ENCODE data around the gene SEL1L.
"Not testable (repeated sequence)": the region's sequence is repeated elsewhere in the genome, so short reads cannot be mapped to it uniquely, and the experiment has no call there.

Gene SEL1L

GRCh38 chr14:81446279-81447007 lies 87.2 kb downstream of the SEL1L start:
- no peak for DNase-seq

DNA sequence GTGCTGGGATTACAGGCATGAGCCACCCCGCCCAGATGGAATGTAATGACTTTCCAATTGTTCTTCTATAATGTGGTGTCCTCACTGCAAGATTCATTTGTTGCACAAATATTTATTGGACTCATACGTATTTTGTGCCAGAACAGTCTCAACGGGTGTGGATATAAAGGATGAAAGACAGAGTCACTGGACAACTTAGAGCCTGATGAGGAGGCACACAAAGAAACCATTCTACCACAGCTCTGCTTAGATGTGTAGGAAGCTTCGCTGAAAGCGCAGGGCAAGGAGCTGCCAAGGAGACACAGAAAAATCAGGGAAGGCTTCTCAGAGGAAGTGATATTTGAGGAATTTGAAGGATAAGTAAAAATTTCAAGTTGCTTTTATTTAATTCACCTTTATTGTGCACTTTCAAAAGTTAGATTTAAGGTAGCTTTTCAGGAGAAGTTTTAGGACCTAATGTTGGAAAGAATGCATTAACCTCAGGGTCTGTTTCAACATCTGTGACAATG lies 92.0 kb downstream of the SEL1L start:
- no peak for DNase-seq

DNA sequence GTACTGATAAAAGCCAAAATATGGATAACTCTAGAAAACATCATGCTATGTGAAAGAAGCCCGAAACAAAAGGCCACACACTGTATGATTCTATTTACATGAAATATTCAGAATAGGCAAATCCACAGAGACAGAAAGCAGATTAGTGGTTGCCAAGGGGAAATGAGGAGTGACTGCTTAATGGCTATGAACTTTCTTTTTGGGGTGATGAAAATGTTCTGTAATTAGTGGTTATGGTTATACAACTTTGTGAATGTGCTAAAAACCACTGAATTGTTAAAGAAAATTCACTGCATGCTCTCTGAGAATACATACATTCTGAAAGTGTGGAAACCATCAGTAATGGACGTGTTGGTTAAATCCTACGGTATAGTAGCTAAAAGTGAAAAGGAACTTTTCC lies 93.6 kb downstream of the SEL1L start:
- DNase-seq = no peak

DNA sequence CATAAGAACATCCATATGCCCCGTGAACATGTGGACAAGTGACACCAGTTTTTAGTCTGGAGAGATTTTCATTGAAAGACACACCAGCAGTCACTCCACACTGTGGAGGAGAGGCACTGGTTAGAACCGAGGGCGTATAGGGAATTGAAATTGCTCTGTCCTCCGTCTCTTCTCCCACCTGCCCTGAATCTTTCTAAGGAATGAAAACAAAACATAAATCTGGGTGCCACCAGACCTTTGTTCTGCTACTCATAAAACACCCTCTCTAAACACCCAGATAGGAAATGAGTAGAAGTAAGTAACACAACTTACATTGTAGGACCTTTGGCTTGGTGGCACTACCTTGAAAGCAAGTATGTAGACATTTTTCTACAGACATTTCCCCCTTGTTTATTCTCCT lies 96.4 kb downstream of the SEL1L start:
- no peak for DNase-seq

GRCh38 chr14:81436296-81437138 lies 97.1 kb downstream of the SEL1L start:
- DNase-seq = peak; percentile 68

DNA sequence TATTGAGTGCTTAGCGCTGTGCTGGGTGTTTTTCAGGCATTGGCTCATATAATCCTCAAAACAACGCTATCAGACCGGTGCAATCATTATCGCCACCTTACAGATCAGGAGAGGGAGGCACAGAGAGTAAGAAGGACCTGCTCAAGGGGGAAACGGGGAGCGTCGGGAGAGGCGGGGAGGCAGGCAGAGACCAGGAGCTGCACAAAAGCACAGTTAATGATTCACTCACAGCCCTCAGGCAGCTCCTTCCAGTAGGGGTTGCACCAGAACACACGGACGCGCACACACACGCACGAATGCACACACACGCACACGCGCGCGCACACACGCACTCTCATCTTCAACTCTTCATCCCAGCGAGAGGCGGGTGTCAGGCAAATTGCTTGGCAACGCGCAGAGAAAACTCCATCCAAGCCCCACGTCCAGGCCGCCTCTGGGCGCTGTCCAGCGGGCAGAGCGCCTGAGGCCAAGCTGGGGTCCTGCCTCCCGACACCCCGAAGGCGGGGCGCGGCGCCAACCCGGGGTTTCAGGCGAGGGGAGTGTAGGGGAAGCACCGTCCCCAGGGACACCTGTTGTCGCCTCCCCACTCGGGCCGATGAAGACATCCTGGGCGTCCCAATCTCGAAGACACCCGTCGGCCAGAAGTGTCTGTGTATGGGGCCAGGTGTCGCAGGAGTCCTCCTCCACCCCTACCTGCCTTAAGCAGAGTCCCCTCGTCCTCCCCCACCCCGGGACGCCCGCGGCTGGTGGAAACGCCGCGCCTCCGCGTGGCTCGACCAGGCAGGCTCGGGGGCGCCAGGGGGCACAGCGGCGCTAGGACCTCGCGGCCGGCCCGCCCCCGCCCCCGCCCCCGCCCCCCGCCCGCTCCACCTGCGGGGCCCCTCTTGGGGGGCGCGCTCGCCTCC lies 98.0 kb downstream of the SEL1L start:
- DNase-seq = peak; percentile 57

DNA sequence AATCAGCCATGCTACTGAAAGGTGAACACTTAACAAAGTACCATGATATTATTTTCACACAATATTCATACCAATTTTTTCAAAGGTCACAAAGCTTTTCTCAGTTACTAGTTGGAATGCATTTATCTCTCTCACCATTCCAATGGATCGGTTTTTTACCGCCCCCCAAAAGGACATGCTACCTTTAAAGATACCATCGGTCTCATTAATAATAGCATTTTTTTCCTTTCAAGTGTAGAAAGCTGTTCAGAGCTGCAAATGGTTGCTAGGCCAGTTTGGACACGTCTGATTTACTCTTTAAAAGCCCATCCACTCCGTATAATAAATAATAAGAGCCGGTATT lies 98.6 kb downstream of the SEL1L start:
- DNase-seq = no peak

DNA sequence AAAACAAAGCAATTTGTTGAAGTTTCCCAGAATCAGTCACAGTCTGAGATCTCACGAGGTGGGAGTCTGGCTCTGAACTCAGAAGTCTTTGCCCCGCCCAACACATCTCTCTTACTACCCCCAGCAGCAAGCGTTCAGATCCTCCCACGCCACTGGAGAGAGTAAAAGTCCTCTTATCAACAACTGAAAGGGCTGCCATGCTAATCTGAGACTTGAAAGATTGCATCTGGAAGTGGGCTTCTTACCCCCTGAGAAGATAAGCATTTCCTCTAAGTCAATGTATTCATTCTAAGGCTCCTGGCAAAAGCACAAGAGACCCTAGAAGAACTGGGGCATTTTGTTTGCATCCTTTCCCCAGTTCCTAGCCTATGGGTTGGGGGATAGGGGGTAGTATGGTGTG lies 99.4 kb downstream of the SEL1L start:
- DNase-seq = no peak

DNA sequence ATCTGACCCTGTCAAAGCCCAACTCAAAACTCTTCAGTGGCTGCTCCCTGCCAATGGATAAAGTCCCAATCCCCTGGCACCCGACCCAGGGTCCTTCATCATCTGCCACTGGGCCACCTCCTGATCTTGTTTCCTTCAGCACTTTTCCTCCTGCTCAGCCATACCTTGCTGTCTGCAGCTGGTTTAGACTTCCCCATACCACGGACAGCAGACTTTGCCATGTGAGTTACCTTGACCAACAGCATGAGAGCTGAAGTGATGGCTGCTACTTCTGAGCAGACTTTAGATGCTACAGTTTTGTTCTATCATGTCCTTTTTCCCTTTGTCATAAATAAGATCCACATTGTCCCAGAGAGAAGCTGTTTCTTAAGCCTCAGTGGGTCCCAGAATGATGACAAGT lies 100.3 kb downstream of the SEL1L start:
- no peak for DNase-seq

- DNase-seq = no peak
Measured at GRCh38 chr14:81432219-81432661, 101.4 kb downstream of the SEL1L start.

- DNase-seq = no peak
Measured at GRCh38 chr14:81430235-81430634, 103.4 kb downstream of the SEL1L start.

DNA sequence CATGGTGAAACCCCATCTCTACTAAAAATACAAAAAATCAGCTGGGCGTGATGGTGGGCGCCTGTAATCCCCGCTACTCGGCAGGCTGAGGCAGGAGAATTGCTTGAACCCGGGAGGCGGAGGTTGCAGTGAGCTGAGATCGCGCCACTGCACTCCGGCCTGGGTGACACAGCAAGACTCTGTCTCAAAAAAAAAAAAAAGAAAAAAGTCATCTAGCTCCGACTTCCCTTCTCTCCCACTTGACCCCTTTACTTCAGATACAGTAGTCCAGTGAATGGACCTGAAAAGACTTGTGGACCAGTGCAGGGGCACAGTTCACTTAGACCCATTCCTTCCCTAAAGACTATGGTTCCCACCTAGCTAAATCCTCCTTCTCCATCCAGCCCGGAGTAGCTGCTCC lies 103.9 kb downstream of the SEL1L start:
- DNase-seq = not testable (repeated sequence)

DNA sequence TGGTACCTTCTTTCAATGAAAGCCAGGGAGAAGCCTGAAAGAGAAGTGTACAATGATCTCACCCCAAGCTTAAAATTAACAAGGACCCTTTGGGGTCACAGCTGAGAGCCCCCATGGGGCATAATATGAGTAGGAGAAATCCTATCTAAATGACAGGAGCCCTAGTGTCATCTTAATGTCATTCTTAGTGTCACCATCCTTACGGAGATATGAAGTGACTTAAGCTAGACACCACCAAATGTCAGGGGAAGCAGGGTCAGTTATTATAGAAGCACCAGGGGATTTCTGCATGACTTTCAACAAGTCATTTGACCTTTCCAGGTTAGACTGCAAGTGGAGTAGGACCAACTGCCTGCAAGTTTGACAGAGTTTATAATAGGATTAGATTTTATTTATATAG lies 104.6 kb downstream of the SEL1L start:
- no peak for DNase-seq

- DNase-seq = no peak
Measured at GRCh38 chr14:81427348-81428058, 106.2 kb downstream of the SEL1L start.

DNA sequence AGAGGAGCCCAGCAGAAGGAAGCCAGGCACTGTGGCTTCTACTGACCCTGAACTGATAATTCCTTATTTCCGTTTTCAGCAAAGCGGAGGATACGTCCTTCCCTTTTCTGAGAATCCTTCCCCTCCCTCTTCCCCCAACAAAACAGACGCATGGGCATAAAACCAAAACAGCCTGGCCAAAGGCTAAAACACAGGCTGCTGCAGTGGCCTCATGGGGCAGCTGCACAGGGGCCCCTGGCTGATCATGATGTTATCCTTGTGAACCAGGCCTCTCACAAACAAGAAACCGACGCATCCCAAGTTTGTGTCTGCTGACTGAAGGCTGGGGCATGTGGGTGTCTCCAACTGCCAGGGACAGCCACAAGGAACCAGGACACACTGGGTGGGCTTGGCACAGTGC lies 110.1 kb downstream of the SEL1L start:
- DNase-seq = no peak

Measured in NCI-H1694 (cell line).